ENCODE data around the gene POLR1D.

Gene POLR1D

GRCh38 chr13:27672025-27672424 lies 50.3 kb downstream of the POLR1D start:
- TF ChIP-seq CTCF (IDR thresholded peaks at IDR 0.05) (no peak), ZFX (IDR thresholded peaks at IDR 0.05; ENCODE audit: borderline replicate concordance) (no peak)

More at GRCh38 chr13:27672025-27672424, 50.3 kb downstream of the POLR1D start:
- H3K27ac ChIP-seq = no peak overlapping the region
